HUES6 (cell line): ENCODE data around the gene POTEH.
"Not testable (repeated sequence)": the region's sequence is repeated elsewhere in the genome, so short reads cannot be mapped to it uniquely, and the experiment has no call there.

ENCODE experiments used
- H3K27ac ChIP-seq: 2 replicates; pipeline ENCODE4 v1.7.0; 2013; ENCODE audit warnings: low read depth, mild to moderate bottlenecking, low read length, inconsistent platforms
- H3K27me3 ChIP-seq: 2 replicates; pipeline ENCODE4 v1.6.1; 2013; ENCODE audit warnings: low read length; ENCODE audit not compliant: control insufficient read depth, insufficient read depth
- H3K36me3 ChIP-seq: 2 replicates; pipeline ENCODE4 v1.6.1; 2013; ENCODE audit warnings: low read length; ENCODE audit not compliant: control insufficient read depth, insufficient read depth
- H3K4me1 ChIP-seq: 2 replicates; pipeline ENCODE4 v1.6.1; 2013; ENCODE audit warnings: low read length; ENCODE audit not compliant: control insufficient read depth, insufficient read depth
- H3K4me3 ChIP-seq: 2 replicates; pipeline ENCODE4 v1.5.1; 2013; ENCODE audit warnings: low read depth, low read length
- H3K9ac ChIP-seq: one replicate; pipeline ENCODE4 v1.6.1; 2013; ENCODE audit warnings: mild to moderate bottlenecking, low read length
- H3K9me3 ChIP-seq: 2 replicates; pipeline ENCODE4 v1.6.1; 2013; ENCODE audit warnings: low read depth, low read length; ENCODE audit not compliant: control insufficient read depth, insufficient read depth

The POTEH gene

GRCh38 chr22:15689749-15690125 lies at the start of gene POTEH:
TSS of gene POTEH (plus strand) at chr22:15690026. CDS start at chr22:15690078, 52 bp downstream.
- not testable (repeated sequence) for H3K9ac ChIP-seq, H3K4me1 ChIP-seq, H3K27ac ChIP-seq, H3K4me3 ChIP-seq, H3K9me3 ChIP-seq, H3K36me3 ChIP-seq, H3K27me3 ChIP-seq

GRCh38 chr22:15642288-15642861 lies 47.5 kb upstream of the POTEH start:
- H3K9me3 ChIP-seq, H3K27me3 ChIP-seq, H3K27ac ChIP-seq, H3K4me3 ChIP-seq, H3K4me1 ChIP-seq, H3K9ac ChIP-seq, H3K36me3 ChIP-seq: not testable (repeated sequence)

DNA sequence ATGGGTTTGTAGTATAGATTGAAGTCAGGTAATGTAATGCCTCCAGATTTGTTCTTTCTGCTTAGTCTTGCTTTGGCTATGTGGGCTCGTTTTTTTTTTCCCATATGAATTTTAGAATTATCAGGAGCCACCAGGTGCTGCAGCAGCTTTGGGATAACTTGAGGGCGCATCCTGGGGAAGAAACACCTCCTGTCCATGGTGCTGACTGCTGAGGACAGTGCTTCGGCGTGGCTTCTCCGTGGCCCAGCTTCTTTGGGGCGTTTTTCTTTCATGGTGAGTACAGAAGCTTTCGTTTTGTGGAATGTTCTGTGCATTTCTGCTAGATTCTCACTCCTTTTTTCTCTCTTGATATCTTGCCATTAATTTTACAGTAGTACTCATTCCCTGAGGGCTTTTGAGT lies 37.9 kb upstream of the POTEH start:
- not testable (repeated sequence) for H3K27me3 ChIP-seq, H3K4me3 ChIP-seq

DNA sequence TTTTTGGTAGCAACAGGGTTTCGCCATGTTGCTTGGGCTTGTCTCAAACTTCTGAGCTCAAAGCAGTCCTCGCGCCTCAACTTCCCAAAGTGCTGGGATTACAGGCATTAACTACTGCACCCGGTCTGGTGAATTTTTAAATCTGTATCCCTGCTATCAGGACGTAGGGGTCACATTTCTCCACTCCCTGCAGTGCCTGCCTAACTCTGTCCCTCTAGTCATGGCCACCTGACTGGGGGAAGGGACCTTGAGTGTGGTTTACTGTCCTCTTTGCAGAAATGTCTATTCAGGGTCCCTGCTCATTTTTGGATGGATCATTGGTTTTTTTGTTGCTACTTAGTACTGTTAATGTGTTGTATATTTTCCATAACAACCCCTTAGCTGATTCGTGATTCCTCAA lies 37.1 kb upstream of the POTEH start:
- H3K9me3 ChIP-seq, H3K36me3 ChIP-seq, H3K27me3 ChIP-seq, H3K9ac ChIP-seq, H3K27ac ChIP-seq, H3K4me3 ChIP-seq, H3K4me1 ChIP-seq: not testable (repeated sequence)

More for the DNA sequence above, 37.9 kb upstream of the POTEH start:
- not testable (repeated sequence) for H3K36me3 ChIP-seq, H3K4me1 ChIP-seq, H3K27ac ChIP-seq, H3K9me3 ChIP-seq, H3K9ac ChIP-seq

DNA sequence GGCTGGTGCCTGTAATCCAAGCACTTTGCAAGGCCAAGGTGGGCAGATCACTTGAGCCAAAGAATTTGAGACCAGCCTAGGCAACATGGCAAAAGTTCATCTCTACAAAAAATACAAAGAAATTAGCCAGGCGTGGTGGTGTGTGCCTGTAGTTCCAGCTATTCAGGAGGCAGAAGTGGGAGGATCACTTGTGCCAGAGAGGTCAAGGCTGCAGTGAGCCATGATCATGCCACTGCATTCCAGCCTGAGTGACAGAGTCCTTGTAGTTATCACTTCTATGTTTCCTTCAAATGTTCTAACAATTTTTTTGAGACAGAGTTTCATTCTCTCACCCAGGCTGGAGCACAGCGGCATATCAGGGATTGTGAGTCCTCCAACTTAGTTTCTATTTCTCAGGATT lies 36.6 kb upstream of the POTEH start:
- not testable (repeated sequence) for H3K4me1 ChIP-seq, H3K27me3 ChIP-seq, H3K36me3 ChIP-seq, H3K27ac ChIP-seq, H3K9me3 ChIP-seq, H3K9ac ChIP-seq, H3K4me3 ChIP-seq

GRCh38 chr22:15661102-15661501 lies 28.7 kb upstream of the POTEH start:
- not testable (repeated sequence) for H3K9me3 ChIP-seq, H3K27ac ChIP-seq, H3K27me3 ChIP-seq, H3K9ac ChIP-seq, H3K4me3 ChIP-seq, H3K36me3 ChIP-seq, H3K4me1 ChIP-seq

DNA sequence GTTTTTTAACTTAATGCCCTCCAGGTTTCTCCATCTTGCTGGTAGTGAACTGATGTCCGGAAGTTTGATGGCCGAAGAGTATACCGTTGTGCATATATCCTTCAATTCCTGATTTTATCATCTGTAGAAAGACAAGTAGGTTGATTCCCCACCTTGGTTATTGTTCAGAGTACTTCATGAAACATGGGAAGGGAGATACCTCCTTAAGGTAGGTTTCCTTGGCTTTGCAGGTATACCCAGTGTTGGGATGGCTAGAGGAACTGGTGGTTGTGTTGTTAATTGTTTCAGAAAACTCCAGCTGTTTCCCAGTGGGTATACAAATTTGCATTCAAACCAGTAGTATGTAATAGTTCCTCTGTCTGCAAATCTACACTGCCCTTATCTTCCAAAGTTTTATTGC lies 25.1 kb upstream of the POTEH start:
- H3K27ac ChIP-seq, H3K4me1 ChIP-seq, H3K27me3 ChIP-seq, H3K9me3 ChIP-seq, H3K4me3 ChIP-seq, H3K36me3 ChIP-seq, H3K9ac ChIP-seq: not testable (repeated sequence)

GRCh38 chr22:15665478-15665877 lies 24.3 kb upstream of the POTEH start:
- not testable (repeated sequence) for H3K9ac ChIP-seq, H3K9me3 ChIP-seq, H3K36me3 ChIP-seq, H3K4me1 ChIP-seq, H3K4me3 ChIP-seq, H3K27ac ChIP-seq, H3K27me3 ChIP-seq

DNA sequence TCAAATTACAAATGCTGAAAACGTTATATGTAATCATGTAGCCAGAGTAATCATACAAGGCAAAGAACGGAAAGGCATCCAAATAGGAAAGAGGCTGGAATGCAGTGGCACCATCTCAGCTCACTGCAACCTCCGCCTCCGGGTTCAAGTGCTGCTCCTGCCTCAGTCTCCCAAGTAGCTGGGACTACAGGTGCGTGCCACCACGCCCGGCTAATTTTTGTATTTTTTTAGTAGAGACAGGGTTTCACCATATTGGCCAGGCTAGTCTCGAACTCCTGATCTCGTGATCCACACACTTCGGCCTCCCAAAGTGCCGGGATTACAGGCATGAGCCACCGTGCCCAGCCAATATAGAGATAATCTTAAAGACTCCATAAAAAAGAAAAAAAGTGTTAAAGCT lies 20.4 kb upstream of the POTEH start:
- H3K27ac ChIP-seq, H3K36me3 ChIP-seq, H3K4me1 ChIP-seq, H3K27me3 ChIP-seq, H3K9ac ChIP-seq, H3K9me3 ChIP-seq, H3K4me3 ChIP-seq: not testable (repeated sequence)

- not testable (repeated sequence) for H3K27me3 ChIP-seq, H3K4me3 ChIP-seq, H3K9ac ChIP-seq
Observed at GRCh38 chr22:15679702-15680101, 10.1 kb upstream of the POTEH start.

DNA sequence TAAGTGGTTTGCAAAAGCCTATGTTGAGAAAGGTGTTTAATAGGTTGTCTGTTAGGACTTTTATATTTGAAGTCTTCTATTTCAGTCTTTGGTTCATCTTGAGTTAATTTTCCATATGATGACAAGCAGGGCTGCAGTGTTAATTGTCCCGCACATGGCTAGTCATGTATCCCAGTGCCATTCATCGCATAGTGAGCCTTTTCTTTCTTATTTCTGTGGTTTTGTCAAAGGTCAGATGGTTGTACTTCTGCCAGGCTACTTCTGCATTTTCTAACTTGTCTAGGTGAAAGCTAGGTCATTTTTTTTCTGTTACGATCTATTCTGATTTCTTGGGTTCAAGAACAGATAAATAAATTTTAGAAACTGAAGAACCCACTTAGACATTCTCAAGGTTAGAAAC lies 5.7 kb upstream of the POTEH start:
- not testable (repeated sequence) for H3K27ac ChIP-seq, H3K27me3 ChIP-seq, H3K9ac ChIP-seq, H3K4me1 ChIP-seq, H3K4me3 ChIP-seq, H3K36me3 ChIP-seq, H3K9me3 ChIP-seq

More at GRCh38 chr22:15679702-15680101, 10.1 kb upstream of the POTEH start:
- not testable (repeated sequence) for H3K4me1 ChIP-seq, H3K36me3 ChIP-seq, H3K27ac ChIP-seq, H3K9me3 ChIP-seq

- H3K36me3 ChIP-seq, H3K27me3 ChIP-seq, H3K9ac ChIP-seq, H3K27ac ChIP-seq, H3K9me3 ChIP-seq, H3K4me3 ChIP-seq, H3K4me1 ChIP-seq: not testable (repeated sequence)
Observed at GRCh38 chr22:15684695-15685094, 5.1 kb upstream of the POTEH start.
